Hematopoietic multipotent progenitor cell treated with erythropoietin and hydrocortisone succinate and interleukin-3 and kit ligand, for 6 days (in vitro differentiated cells): Measurements from ENCODE around the gene FUOM.
"Not testable (repeated sequence)": the region's sequence is repeated elsewhere in the genome, so short reads cannot be mapped to it uniquely, and the experiment has no call there.

ENCODE experiments used
- DNase-seq: peaks from one replicate; pipeline ENCODE4 v3.0.0-alpha.2; 2015

FUOM gene

GRCh38 chr10:133388236-133388972 is 30.6 kb upstream of the FUOM start:
- peak; percentile 57 for DNase-seq

- not testable (repeated sequence) for DNase-seq
These were observed 29.1 kb upstream of the FUOM start for GRCh38 chr10:133386951-133387350.

GRCh38 chr10:133385214-133385613 is 27.4 kb upstream of the FUOM start:
- DNase-seq: no peak

GRCh38 chr10:133384071-133384470 is 26.3 kb upstream of the FUOM start:
- no peak for DNase-seq

- no peak for DNase-seq
These were observed 25.7 kb upstream of the FUOM start for GRCh38 chr10:133383551-133383950.

- no peak for DNase-seq
These were observed 23.2 kb upstream of the FUOM start for GRCh38 chr10:133381036-133381435.

- DNase-seq: no peak
These were observed 22.2 kb upstream of the FUOM start for GRCh38 chr10:133379801-133380666.

GRCh38 chr10:133379152-133379800 is 21.5 kb upstream of the FUOM start, which contains the start of gene PAOX:
Gene PAOX (plus strand): TSS chr10:133379262. CDS start chr10:133379317, 55 bp downstream.
- peak; percentile 54 for DNase-seq

GRCh38 chr10:133378251-133379096 is 20.7 kb upstream of the FUOM start:
- peak; percentile 69 for DNase-seq

GRCh38 chr10:133377818-133378250 is 20.0 kb upstream of the FUOM start:
- no peak for DNase-seq

- DNase-seq: no peak
These were observed 19.4 kb upstream of the FUOM start for GRCh38 chr10:133377025-133377817.

GRCh38 chr10:133376183-133376582 is 18.4 kb upstream of the FUOM start:
- DNase-seq: not testable (repeated sequence)

GRCh38 chr10:133375357-133376115 is 17.7 kb upstream of the FUOM start:
- DNase-seq: no peak

- peak; percentile 97 for DNase-seq
These were observed 15.6 kb upstream of the FUOM start, which contains the start of gene ECHS1 for GRCh38 chr10:133373174-133374090. Gene ECHS1 (minus strand): TSS chr10:133373354. CDS start chr10:133373333, 21 bp downstream.

GRCh38 chr10:133372507-133372906 is 14.7 kb upstream of the FUOM start:
- DNase-seq: no peak

- DNase-seq: no peak
These were observed 12.4 kb upstream of the FUOM start for GRCh38 chr10:133370030-133370786.

- DNase-seq: no peak
These were observed 10.3 kb upstream of the FUOM start for GRCh38 chr10:133368153-133368552.

- not testable (repeated sequence) for DNase-seq
These were observed 9.6 kb upstream of the FUOM start for GRCh38 chr10:133367461-133367860.

GRCh38 chr10:133366751-133367150 is 8.9 kb upstream of the FUOM start:
- no peak for DNase-seq
